GM10847 (cell line): Measurements from ENCODE around the gene COL5A2.

Source experiments
- POLR2A ChIP-seq: IDR thresholded peaks from 2 replicates; pipeline ENCODE4 v1.6.1; 2011; ENCODE audit not compliant: insufficient read length; ENCODE audit errors: extremely low read depth

Gene COL5A2

DNA sequence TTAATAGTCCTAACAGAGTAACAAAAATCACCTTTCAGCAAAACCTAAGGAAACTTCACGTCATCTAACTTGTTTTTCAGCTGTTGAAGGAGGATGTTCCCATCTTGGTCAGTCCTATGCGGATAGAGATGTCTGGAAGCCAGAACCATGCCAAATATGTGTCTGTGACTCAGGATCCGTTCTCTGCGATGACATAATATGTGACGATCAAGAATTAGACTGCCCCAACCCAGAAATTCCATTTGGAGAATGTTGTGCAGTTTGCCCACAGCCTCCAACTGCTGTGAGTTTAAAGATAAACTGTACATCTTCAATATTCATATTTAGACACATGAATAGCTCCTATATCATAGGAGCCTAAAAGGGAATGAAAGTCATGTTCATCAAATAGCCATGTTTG, 194.9 kb downstream of the COL5A2 start:
- TF ChIP-seq POLR2A = no peak

DNA sequence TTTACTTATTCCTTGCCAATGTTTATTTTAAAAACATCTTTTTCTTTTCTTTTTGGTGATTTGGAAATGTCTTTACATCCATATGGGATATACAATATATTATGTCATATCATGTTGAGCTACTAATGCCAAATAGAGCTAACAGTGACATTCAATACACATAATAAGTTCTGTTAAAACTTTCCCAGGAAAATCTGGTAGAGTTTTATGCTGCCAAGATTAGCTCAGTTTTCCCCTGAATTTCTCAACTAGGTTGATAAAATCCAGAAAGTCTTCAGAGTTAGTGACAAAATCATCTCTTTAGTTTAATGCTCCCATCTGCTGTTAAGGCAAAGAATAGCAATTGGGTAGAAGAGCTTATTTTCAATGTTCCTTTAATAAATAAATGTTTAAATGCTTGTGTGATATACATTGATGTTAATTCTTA, 195.5 kb downstream of the COL5A2 start:
- TF ChIP-seq POLR2A = no peak

DNA sequence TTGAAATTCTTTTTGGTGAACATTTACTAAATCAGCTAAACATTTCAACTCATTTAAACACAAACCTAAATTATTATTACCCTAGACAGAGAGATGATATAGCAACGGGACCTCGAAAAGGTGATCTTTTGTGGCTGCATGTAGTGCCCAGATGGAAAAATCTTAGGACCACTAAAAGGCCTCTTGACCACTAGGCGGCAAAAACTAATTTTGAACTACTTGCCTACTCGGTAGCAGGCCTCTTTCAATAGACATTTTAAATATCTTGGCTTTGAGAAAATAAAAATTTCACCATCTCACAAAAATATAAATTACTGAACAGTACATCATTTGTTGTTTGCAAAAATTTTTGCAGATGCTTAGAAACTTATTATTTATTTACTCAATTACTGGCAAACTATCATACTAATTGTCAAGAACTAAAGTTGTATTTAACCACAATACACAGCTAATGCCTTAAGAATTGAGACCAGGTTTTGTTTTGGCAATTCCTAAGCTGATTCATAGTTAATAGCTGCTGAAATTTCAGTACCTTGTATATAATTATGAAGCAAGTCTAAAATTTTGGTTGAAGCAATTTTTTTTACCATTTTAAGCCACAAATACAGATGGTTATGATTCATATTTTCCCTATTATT, 196.0 kb downstream of the COL5A2 start:
- no peak for TF ChIP-seq POLR2A
